ENCODE measurements around the gene ZBTB46. TPM values are rescaled to one million over a fixed set of nuclear protein-coding genes. Genes with fewer than 3 reads are reported as not detected.

ZBTB46 gene
- total and polyA plus RNA-seq, 4 donors: 0.79 to 12.1 (median 4.7) TPM

GRCh38 chr20:63735859-63736718, 95.0 kb downstream of the ZBTB46 start, which contains the start of gene LIME1:
Gene LIME1, plus strand, starts transcription at chr20:63736664. Its CDS starts 886 bp downstream, at chr20:63737550.
- no peak within 1 kb of the TSS for H3K9ac ChIP-seq (ENCODE audit: low read depth in 1 of 2, low read length in 2 of 2)
- peak within 1 kb of the TSS; percentile 50 to 86 (median 54) for H3K4me3 ChIP-seq (ENCODE audit: low read depth in 1 of 3, low read length in 3 of 3)

GRCh38 chr20:63734946-63735858, 95.9 kb downstream of the ZBTB46 start:
- no peak for TF ChIP-seq TAF1 (conservative IDR thresholded peaks at IDR 0.05)
- TF ChIP-seq MAX (IDR thresholded peaks at IDR 0.05): peak; percentile 48
- peak; percentile 54 for TF ChIP-seq NR2F2 (IDR thresholded peaks at IDR 0.05)
- peak; percentile 49 for TF ChIP-seq SP1 (IDR thresholded peaks at IDR 0.05)
- peak; percentile 44 for TF ChIP-seq YY1 (IDR thresholded peaks at IDR 0.05)
- TF ChIP-seq JUND (IDR thresholded peaks at IDR 0.05): no peak
- TF ChIP-seq GABPA (IDR thresholded peaks at IDR 0.05 in 1 of 2, conservative IDR thresholded peaks at IDR 0.05 in 1 of 2): no peak
- TF ChIP-seq RXRA (IDR thresholded peaks at IDR 0.05): peak; percentile 79 to 83
- TF ChIP-seq HNF4A (conservative IDR thresholded peaks at IDR 0.05): peak; percentile 87 to 90
- TF ChIP-seq HNF4G (IDR thresholded peaks at IDR 0.05): peak; percentile 17
- 41% methylated on average over 48 of the region's 48 CpGs for WGBS
- peaks cover 6 to 63% (median 41%) of the 10 kb centered on the region in 4 donors for H3K4me1 ChIP-seq (ENCODE audit: control insufficient read depth in 4 of 4, insufficient read depth in 4 of 4, low read length in 3 of 4)
- no peaks in the 10 kb centered on the region for H3K27me3 ChIP-seq (ENCODE audit: control insufficient read depth in 4 of 4, insufficient read depth in 4 of 4, low read length in 3 of 4)
- H3K36me3 ChIP-seq (ENCODE audit: control insufficient read depth in 4 of 4, insufficient read depth in 3 of 4, low read depth in 1 of 4, low read length in 3 of 4): no peaks in the 10 kb centered on the region
- no peak overlapping the region for H3K9ac ChIP-seq (ENCODE audit: low read depth in 1 of 2, low read length in 2 of 2)
- no peaks in the 10 kb centered on the region for H3K9me3 ChIP-seq (ENCODE audit: control insufficient read depth in 4 of 4, low read length in 3 of 4)
- DNase-seq (ENCODE audit: low spot score): peak; percentile 51
- H3K27ac ChIP-seq (ENCODE audit: low read depth in 1 of 2, low read length in 2 of 2): peak overlapping the region; percentile 35 to 43
- H3K4me3 ChIP-seq (ENCODE audit: low read depth in 1 of 3, low read length in 3 of 3): peak overlapping the region; percentile 50 to 86 (median 54)

More at GRCh38 chr20:63735859-63736718, 95.0 kb downstream of the ZBTB46 start, which contains the start of gene LIME1:
- H3K27me3 ChIP-seq (ENCODE audit: control insufficient read depth in 4 of 4, insufficient read depth in 4 of 4, low read length in 3 of 4): no peaks in the 10 kb centered on the region
- 22% methylated on average over 31 of the region's 31 CpGs for WGBS
- DNase-seq (ENCODE audit: low spot score): peak; percentile 40
- no peaks in the 10 kb centered on the region for H3K36me3 ChIP-seq (ENCODE audit: control insufficient read depth in 4 of 4, insufficient read depth in 3 of 4, low read depth in 1 of 4, low read length in 3 of 4)
- H3K4me1 ChIP-seq (ENCODE audit: control insufficient read depth in 4 of 4, insufficient read depth in 4 of 4, low read length in 3 of 4): peaks cover 6 to 71% (median 45%) of the 10 kb centered on the region in 4 donors
- H3K9me3 ChIP-seq (ENCODE audit: control insufficient read depth in 4 of 4, low read length in 3 of 4): no peaks in the 10 kb centered on the region
- TF ChIP-seq TAF1 (conservative IDR thresholded peaks at IDR 0.05) (peak; percentile 30), HNF4A (conservative IDR thresholded peaks at IDR 0.05) (peak in 1 of 2 donors; percentile 50), RXRA (IDR thresholded peaks at IDR 0.05) (peak in 1 of 2 donors; percentile 2), RAD21 (IDR thresholded peaks at IDR 0.05) (no peak), MAX (IDR thresholded peaks at IDR 0.05) (peak; percentile 44), HNF4G (IDR thresholded peaks at IDR 0.05) (no peak)
- peak within 1 kb of the TSS; percentile 35 to 43 for H3K27ac ChIP-seq (ENCODE audit: low read depth in 1 of 2, low read length in 2 of 2)

GRCh38 chr20:63734111-63734945, 96.7 kb downstream of the ZBTB46 start:
- peak overlapping the region; percentile 33 to 64 for H3K27ac ChIP-seq (ENCODE audit: low read depth in 1 of 2, low read length in 2 of 2)
- peak; percentile 100 for TF ChIP-seq HNF4A (conservative IDR thresholded peaks at IDR 0.05)
- peak; percentile 64 for TF ChIP-seq REST (IDR thresholded peaks at IDR 0.05)
- peak in 1 of 2 donors; percentile 58 for TF ChIP-seq EGR1 (IDR thresholded peaks at IDR 0.05; ENCODE audit: low read depth in 2 of 2)
- TF ChIP-seq NR2F2 (IDR thresholded peaks at IDR 0.05): peak; percentile 98
- TF ChIP-seq CTCF (IDR thresholded peaks at IDR 0.05; ENCODE audit: low read depth, low read length, missing input control): no peak
- TF ChIP-seq FOXA1 (IDR thresholded peaks at IDR 0.05): no peak
- no peak for TF ChIP-seq FOXA2 (IDR thresholded peaks at IDR 0.05)
- peak; percentile 96 for TF ChIP-seq SP1 (IDR thresholded peaks at IDR 0.05)
- TF ChIP-seq RXRA (IDR thresholded peaks at IDR 0.05): peak; percentile 99

More at GRCh38 chr20:63734111-63734945, 96.7 kb downstream of the ZBTB46 start:
- H3K9me3 ChIP-seq (ENCODE audit: control insufficient read depth in 4 of 4, low read length in 3 of 4): no peaks in the 10 kb centered on the region
- no peak overlapping the region for H3K9ac ChIP-seq (ENCODE audit: low read depth in 1 of 2, low read length in 2 of 2)
- peak overlapping the region; percentile 50 to 86 (median 54) for H3K4me3 ChIP-seq (ENCODE audit: low read depth in 1 of 3, low read length in 3 of 3)
- H3K4me1 ChIP-seq (ENCODE audit: control insufficient read depth in 4 of 4, insufficient read depth in 4 of 4, low read length in 3 of 4): peaks cover 6 to 65% (median 42%) of the 10 kb centered on the region in 4 donors
- DNase-seq (ENCODE audit: low spot score): peak; percentile 63
- WGBS: 41% methylated on average over 25 of the region's 25 CpGs
- no peaks in the 10 kb centered on the region for H3K36me3 ChIP-seq (ENCODE audit: control insufficient read depth in 4 of 4, insufficient read depth in 3 of 4, low read depth in 1 of 4, low read length in 3 of 4)
- H3K27me3 ChIP-seq (ENCODE audit: control insufficient read depth in 4 of 4, insufficient read depth in 4 of 4, low read length in 3 of 4): no peaks in the 10 kb centered on the region
